ENCODE measurements around the gene CHURC1. TPM values are rescaled to one million over a fixed set of nuclear protein-coding genes. Genes with fewer than 3 reads are reported as not detected.

Gene CHURC1
- total and polyA plus RNA-seq, 2 of the 8 experiments (the other 6 are each of a cell fraction or from before 2014, with no cell fraction given), result 50.2 to 59.3 TPM

DNA sequence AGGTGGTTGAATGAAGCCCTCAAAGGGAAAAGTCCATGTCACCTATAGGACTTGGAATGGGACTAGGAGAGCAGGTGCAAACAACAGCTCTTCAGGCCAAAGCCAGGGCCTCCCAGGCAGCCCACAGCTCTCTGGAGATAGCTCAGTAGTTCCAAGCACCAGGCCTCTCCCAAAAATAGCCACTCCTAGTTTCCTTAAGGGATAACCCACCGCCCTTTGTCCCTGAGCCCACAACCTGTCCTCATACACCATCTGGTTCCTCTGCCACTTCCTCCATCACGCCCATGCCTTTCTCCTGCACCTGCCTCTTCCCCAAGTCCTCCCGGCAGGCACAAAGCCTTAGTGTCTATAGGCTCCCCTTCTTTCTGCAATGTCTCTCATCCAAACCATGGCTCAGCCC lies 55.8 kb downstream of the CHURC1 start (continued):
- TF ChIP-seq, protein P1, sequence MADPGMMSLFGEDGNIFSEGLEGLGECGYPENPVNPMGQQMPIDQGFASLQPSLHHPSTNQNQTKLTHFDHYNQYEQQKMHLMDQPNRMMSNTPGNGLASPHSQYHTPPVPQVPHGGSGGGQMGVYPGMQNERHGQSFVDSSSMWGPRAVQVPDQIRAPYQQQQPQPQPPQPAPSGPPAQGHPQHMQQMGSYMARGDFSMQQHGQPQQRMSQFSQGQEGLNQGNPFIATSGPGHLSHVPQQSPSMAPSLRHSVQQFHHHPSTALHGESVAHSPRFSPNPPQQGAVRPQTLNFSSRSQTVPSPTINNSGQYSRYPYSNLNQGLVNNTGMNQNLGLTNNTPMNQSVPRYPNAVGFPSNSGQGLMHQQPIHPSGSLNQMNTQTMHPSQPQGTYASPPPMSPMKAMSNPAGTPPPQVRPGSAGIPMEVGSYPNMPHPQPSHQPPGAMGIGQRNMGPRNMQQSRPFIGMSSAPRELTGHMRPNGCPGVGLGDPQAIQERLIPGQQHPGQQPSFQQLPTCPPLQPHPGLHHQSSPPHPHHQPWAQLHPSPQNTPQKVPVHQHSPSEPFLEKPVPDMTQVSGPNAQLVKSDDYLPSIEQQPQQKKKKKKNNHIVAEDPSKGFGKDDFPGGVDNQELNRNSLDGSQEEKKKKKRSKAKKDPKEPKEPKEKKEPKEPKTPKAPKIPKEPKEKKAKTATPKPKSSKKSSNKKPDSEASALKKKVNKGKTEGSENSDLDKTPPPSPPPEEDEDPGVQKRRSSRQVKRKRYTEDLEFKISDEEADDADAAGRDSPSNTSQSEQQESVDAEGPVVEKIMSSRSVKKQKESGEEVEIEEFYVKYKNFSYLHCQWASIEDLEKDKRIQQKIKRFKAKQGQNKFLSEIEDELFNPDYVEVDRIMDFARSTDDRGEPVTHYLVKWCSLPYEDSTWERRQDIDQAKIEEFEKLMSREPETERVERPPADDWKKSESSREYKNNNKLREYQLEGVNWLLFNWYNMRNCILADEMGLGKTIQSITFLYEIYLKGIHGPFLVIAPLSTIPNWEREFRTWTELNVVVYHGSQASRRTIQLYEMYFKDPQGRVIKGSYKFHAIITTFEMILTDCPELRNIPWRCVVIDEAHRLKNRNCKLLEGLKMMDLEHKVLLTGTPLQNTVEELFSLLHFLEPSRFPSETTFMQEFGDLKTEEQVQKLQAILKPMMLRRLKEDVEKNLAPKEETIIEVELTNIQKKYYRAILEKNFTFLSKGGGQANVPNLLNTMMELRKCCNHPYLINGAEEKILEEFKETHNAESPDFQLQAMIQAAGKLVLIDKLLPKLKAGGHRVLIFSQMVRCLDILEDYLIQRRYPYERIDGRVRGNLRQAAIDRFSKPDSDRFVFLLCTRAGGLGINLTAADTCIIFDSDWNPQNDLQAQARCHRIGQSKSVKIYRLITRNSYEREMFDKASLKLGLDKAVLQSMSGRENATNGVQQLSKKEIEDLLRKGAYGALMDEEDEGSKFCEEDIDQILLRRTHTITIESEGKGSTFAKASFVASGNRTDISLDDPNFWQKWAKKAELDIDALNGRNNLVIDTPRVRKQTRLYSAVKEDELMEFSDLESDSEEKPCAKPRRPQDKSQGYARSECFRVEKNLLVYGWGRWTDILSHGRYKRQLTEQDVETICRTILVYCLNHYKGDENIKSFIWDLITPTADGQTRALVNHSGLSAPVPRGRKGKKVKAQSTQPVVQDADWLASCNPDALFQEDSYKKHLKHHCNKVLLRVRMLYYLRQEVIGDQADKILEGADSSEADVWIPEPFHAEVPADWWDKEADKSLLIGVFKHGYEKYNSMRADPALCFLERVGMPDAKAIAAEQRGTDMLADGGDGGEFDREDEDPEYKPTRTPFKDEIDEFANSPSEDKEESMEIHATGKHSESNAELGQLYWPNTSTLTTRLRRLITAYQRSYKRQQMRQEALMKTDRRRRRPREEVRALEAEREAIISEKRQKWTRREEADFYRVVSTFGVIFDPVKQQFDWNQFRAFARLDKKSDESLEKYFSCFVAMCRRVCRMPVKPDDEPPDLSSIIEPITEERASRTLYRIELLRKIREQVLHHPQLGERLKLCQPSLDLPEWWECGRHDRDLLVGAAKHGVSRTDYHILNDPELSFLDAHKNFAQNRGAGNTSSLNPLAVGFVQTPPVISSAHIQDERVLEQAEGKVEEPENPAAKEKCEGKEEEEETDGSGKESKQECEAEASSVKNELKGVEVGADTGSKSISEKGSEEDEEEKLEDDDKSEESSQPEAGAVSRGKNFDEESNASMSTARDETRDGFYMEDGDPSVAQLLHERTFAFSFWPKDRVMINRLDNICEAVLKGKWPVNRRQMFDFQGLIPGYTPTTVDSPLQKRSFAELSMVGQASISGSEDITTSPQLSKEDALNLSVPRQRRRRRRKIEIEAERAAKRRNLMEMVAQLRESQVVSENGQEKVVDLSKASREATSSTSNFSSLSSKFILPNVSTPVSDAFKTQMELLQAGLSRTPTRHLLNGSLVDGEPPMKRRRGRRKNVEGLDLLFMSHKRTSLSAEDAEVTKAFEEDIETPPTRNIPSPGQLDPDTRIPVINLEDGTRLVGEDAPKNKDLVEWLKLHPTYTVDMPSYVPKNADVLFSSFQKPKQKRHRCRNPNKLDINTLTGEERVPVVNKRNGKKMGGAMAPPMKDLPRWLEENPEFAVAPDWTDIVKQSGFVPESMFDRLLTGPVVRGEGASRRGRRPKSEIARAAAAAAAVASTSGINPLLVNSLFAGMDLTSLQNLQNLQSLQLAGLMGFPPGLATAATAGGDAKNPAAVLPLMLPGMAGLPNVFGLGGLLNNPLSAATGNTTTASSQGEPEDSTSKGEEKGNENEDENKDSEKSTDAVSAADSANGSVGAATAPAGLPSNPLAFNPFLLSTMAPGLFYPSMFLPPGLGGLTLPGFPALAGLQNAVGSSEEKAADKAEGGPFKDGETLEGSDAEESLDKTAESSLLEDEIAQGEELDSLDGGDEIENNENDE (IDR thresholded peaks at IDR 0.05; ENCODE audit: insufficient replicate concordance, low read length), result no peak
- TF ChIP-seq BACH1 (IDR thresholded peaks at IDR 0.05; ENCODE audit: low read length), result no peak
- no peak for TF ChIP-seq SIRT6 (IDR thresholded peaks at IDR 0.05; ENCODE audit: low read length)
- TF ChIP-seq ZNF274 (IDR thresholded peaks at IDR 0.05; ENCODE audit: borderline replicate concordance, extremely low read depth, low read length), result no peak
- TF ChIP-seq, protein P2, sequence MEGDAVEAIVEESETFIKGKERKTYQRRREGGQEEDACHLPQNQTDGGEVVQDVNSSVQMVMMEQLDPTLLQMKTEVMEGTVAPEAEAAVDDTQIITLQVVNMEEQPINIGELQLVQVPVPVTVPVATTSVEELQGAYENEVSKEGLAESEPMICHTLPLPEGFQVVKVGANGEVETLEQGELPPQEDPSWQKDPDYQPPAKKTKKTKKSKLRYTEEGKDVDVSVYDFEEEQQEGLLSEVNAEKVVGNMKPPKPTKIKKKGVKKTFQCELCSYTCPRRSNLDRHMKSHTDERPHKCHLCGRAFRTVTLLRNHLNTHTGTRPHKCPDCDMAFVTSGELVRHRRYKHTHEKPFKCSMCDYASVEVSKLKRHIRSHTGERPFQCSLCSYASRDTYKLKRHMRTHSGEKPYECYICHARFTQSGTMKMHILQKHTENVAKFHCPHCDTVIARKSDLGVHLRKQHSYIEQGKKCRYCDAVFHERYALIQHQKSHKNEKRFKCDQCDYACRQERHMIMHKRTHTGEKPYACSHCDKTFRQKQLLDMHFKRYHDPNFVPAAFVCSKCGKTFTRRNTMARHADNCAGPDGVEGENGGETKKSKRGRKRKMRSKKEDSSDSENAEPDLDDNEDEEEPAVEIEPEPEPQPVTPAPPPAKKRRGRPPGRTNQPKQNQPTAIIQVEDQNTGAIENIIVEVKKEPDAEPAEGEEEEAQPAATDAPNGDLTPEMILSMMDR (IDR thresholded peaks at IDR 0.05; ENCODE audit: control extremely low read depth in 1 of 3, insufficient read depth in 1 of 3, low read depth in 1 of 3, low read length in 3 of 3), result no peak
